H9 (cell line): Measurements from ENCODE around the gene RASGRP4. TPM values are rescaled to one million over a fixed set of nuclear protein-coding genes. Genes with fewer than 3 reads are reported as not detected.

Experiments
- DNase-seq: peaks from one replicate; pipeline ENCODE4 v3.0.0-alpha.2; 2017
- H2AFZ ChIP-seq: one replicate; pipeline ENCODE4 v1.6.1; 2013; ENCODE audit warnings: mild to moderate bottlenecking, low read length, control low read depth, moderate library complexity
- H2AK5ac ChIP-seq: 2 replicates; pipeline ENCODE4 v1.6.1; 2013; ENCODE audit warnings: low read length, control low read depth, mixed read lengths; ENCODE audit not compliant: insufficient read length
- H2BK120ac ChIP-seq: one replicate; pipeline ENCODE4 v1.6.1; 2013; ENCODE audit warnings: low read depth, mild to moderate bottlenecking, low read length, control low read depth, inconsistent platforms; ENCODE audit not compliant: poor library complexity, severe bottlenecking
- H2BK12ac ChIP-seq: 2 replicates; pipeline ENCODE4 v1.6.1; 2013; ENCODE audit warnings: low read length, control low read depth, mixed read lengths, low read depth; ENCODE audit not compliant: insufficient read length
- H2BK15ac ChIP-seq: 2 replicates; pipeline ENCODE4 v1.6.1; 2013; ENCODE audit warnings: low read depth, low read length, control low read depth
- H2BK20ac ChIP-seq: one replicate; pipeline ENCODE4 v1.6.1; 2013; ENCODE audit warnings: low read depth, mild to moderate bottlenecking, low read length, control low read depth, inconsistent platforms; ENCODE audit not compliant: poor library complexity, severe bottlenecking
- H2BK5ac ChIP-seq: 2 replicates; pipeline ENCODE4 v1.6.1; 2013; ENCODE audit warnings: low read length, control low read depth, mixed read lengths; ENCODE audit not compliant: insufficient read length
- H3K14ac ChIP-seq: 2 replicates; pipeline ENCODE4 v1.6.1; 2013; ENCODE audit warnings: low read length, control low read depth; ENCODE audit not compliant: insufficient read depth
- H3K18ac ChIP-seq: 2 replicates; pipeline ENCODE4 v1.6.1; 2013; ENCODE audit warnings: low read depth, mild to moderate bottlenecking, mixed read lengths, low read length, control low read depth; ENCODE audit not compliant: insufficient read length
- H3K23ac ChIP-seq: 2 replicates; pipeline ENCODE4 v1.6.1; 2013; ENCODE audit warnings: low read length, control low read depth, mixed read lengths, low read depth; ENCODE audit not compliant: insufficient read length
- H3K23me2 ChIP-seq: 2 replicates; pipeline ENCODE4 v1.6.1; 2013; ENCODE audit warnings: low read depth, mild to moderate bottlenecking, mixed read lengths, low read length, control low read depth; ENCODE audit not compliant: insufficient read length, poor library complexity, severe bottlenecking
- H3K27ac ChIP-seq: 2 replicates; pipeline ENCODE4 v1.5.1; 2013; ENCODE audit warnings: low read length, control low read depth, mixed read lengths, low read depth; ENCODE audit not compliant: insufficient read length
- H3K27me3 ChIP-seq: 2 replicates; pipeline ENCODE4 v1.6.1; 2013; ENCODE audit warnings: low read length, control low read depth, inconsistent platforms; ENCODE audit not compliant: insufficient read depth
- H3K4ac ChIP-seq: 2 replicates; pipeline ENCODE4 v1.6.1; 2013; ENCODE audit warnings: low read depth, mild to moderate bottlenecking, control low read depth, inconsistent platforms, low read length, moderate library complexity
- H3K4me1 ChIP-seq: 2 replicates; pipeline ENCODE4 v1.6.1; 2013; ENCODE audit warnings: low read length, control low read depth, inconsistent platforms; ENCODE audit not compliant: insufficient read depth
- H3K4me2 ChIP-seq: 2 replicates; pipeline ENCODE4 v1.6.1; 2013; ENCODE audit warnings: low read length, control low read depth, mixed read lengths; ENCODE audit not compliant: insufficient read length, insufficient read depth
- H3K56ac ChIP-seq: 2 replicates; pipeline ENCODE4 v1.6.1; 2013; ENCODE audit warnings: low read depth, mild to moderate bottlenecking, mixed read lengths, low read length, control low read depth; ENCODE audit not compliant: insufficient read length
- H3K79me1 ChIP-seq: 2 replicates; pipeline ENCODE4 v1.6.1; 2013; ENCODE audit warnings: low read depth, mild to moderate bottlenecking, moderate library complexity, low read length, control low read depth, inconsistent platforms; ENCODE audit not compliant: insufficient read depth, poor library complexity, severe bottlenecking
- H3K79me2 ChIP-seq: 2 replicates; pipeline ENCODE4 v1.6.1; 2013; ENCODE audit warnings: low read length, control low read depth, inconsistent platforms; ENCODE audit not compliant: insufficient read depth
- H3K9ac ChIP-seq: 2 replicates; pipeline ENCODE4 v1.6.1; 2013; ENCODE audit warnings: low read length, control low read depth, mixed read lengths; ENCODE audit not compliant: insufficient read length; ENCODE audit errors: extremely low read depth
- H3K9me3 ChIP-seq: one replicate; pipeline ENCODE4 v1.6.1; 2013; ENCODE audit warnings: low read depth, low read length, inconsistent platforms; ENCODE audit not compliant: control insufficient read depth
- H3T11ph ChIP-seq: one replicate; pipeline ENCODE4 v1.6.1; 2013; ENCODE audit warnings: mild to moderate bottlenecking, low read length, control low read depth, inconsistent platforms
- H4K20me1 ChIP-seq: one replicate; pipeline ENCODE4 v1.6.1; 2013; ENCODE audit not compliant: control insufficient read depth, insufficient read length, insufficient read depth
- H4K5ac ChIP-seq: 2 replicates; pipeline ENCODE4 v1.6.1; 2013; ENCODE audit warnings: low read depth, mild to moderate bottlenecking, mixed read lengths, low read length, control low read depth; ENCODE audit not compliant: insufficient read length
- H4K8ac ChIP-seq: replicated peaks from 2 replicates; pipeline ENCODE4 v1.6.1; 2013; ENCODE audit warnings: low read length, control low read depth, mixed read lengths, low read depth; ENCODE audit not compliant: insufficient read length
- H4K91ac ChIP-seq: 2 replicates; pipeline ENCODE4 v1.6.1; 2013; ENCODE audit warnings: low read depth, mild to moderate bottlenecking, moderate library complexity, mixed read lengths, low read length, control low read depth; ENCODE audit not compliant: insufficient read length
- H3K27ac Mint-ChIP-seq, 3 experiments: 2 replicates in 2 of 3; 3 replicates in 1 of 3; pipeline ENCODE4 v1.8.0; 2020 to 2021; ENCODE audit warnings: mixed read lengths in 3 of 3, mild to moderate bottlenecking in 1 of 3, moderate library complexity in 1 of 3
- H3K27me3 Mint-ChIP-seq: 2 replicates; pipeline ENCODE4 v1.8.0; 2021; ENCODE audit warnings: low read depth, mild to moderate bottlenecking, moderate library complexity, mixed read lengths
- H3K36me3 Mint-ChIP-seq, 3 experiments: 2 replicates in 2 of 3; 3 replicates in 1 of 3; pipeline ENCODE4 v1.8.0; 2020 to 2021; ENCODE audit warnings: low read depth in 3 of 3, mixed read lengths in 3 of 3; ENCODE audit not compliant: insufficient read depth in 1 of 3
- H3K4me1 Mint-ChIP-seq, 2 experiments: 2 replicates each; pipeline ENCODE4 v1.8.0; 2020; ENCODE audit warnings: mixed read lengths in 2 of 2
- H3K4me3 Mint-ChIP-seq, 2 experiments: 2 replicates in 1 of 2; 3 replicates in 1 of 2; pipeline ENCODE4 v1.8.0; 2020 to 2021; ENCODE audit warnings: mild to moderate bottlenecking in 2 of 2, mixed read lengths in 2 of 2, moderate library complexity in 1 of 2
- H3K9me3 Mint-ChIP-seq, 2 experiments: 2 replicates in 1 of 2; 3 replicates in 1 of 2; pipeline ENCODE4 v1.8.0; 2020; ENCODE audit warnings: mild to moderate bottlenecking in 2 of 2, mixed read lengths in 2 of 2, moderate library complexity in 1 of 2
- CTCF ChIP-seq: fragments of 200-600 bp; sonication (generic); conservative IDR thresholded peaks from 3 replicates; pipeline ENCODE4 v1.8.0; 2021; ENCODE audit warnings: antibody characterized with exemption, mild to moderate bottlenecking
- WGBS: extraction: QIAGEN DNeasy Blood & Tissue Kit; methylation state at CpG from one replicate; pipeline ENCODE4 v1.1.7; 2013; ENCODE audit warnings: missing lambda C conversion rate, low lambda C conversion rate, mixed read lengths; ENCODE audit not compliant: insufficient read length; ENCODE audit errors: extremely low coverage; 5-methylcytosine and 5-hydroxymethylcytosine counted together
- total RNA-seq: library from RNA; stranded (reverse); gene quantifications from 2 replicates; pipeline ENCODE4 v1.2.1, GENCODE V29; 2021

RASGRP4 gene
- total RNA-seq, 1 experiment from 2014 or later = 0.28 TPM

- DNase-seq = peak; percentile 98
- no CpG with 5 or more reads among the region's 30 CpGs for WGBS
- Histone ChIP-seq H3K18ac (no peak overlapping the region), H3K9ac (no peak overlapping the region), H2AFZ (no peak overlapping the region), H2BK5ac (no peak overlapping the region), H4K20me1 (no peaks in the 10 kb centered on the region), H3K79me2 (no peaks in the 10 kb centered on the region; the same call in 1 of the 2 replicates), H4K91ac (no peak overlapping the region), H3K14ac (no peak overlapping the region; the same call in 1 of the 2 replicates), H2BK20ac (no peak overlapping the region), H3K56ac (no peak overlapping the region), H4K5ac (no peak overlapping the region), H2BK15ac (no peak overlapping the region), H3K4me2 (peak overlapping the region; percentile 20), H3K79me1 (no peaks in the 10 kb centered on the region), H3K4ac (no peak overlapping the region), H3K27me3 (no peaks in the 10 kb centered on the region; the same call in 1 of the 2 replicates), H4K8ac (no peak overlapping the region), H3K4me1 (no peaks in the 10 kb centered on the region; the same call in 1 of the 2 replicates), H3K23me2 (peaks cover 10% of the 10 kb centered on the region), H3K27ac (no peak overlapping the region), H2BK12ac (no peak overlapping the region), H3K23ac (no peak overlapping the region), H3K9me3 (no peaks in the 10 kb centered on the region), H3T11ph (no peak overlapping the region), H2AK5ac (no peak overlapping the region), H2BK120ac (no peak overlapping the region)
- Mint-ChIP-seq H3K4me1 (peaks cover 39 to 50% of the 10 kb centered on the region in 2 experiments), H3K4me3 (peak overlapping the region; percentile 51 to 55), H3K9me3 (no peaks in the 10 kb centered on the region), H3K36me3 (peaks cover 26 to 43% (median 31%) of the 10 kb centered on the region in 3 experiments), H3K27ac (peak overlapping the region in 1 of 3 experiments; percentile 66; a peak in 1 of 7 replicates), H3K27me3 (peaks cover 39% of the 10 kb centered on the region)
- TF ChIP-seq CTCF = no peak
Measured at GRCh38 chr19:38394488-38394887, 31.5 kb downstream of the RASGRP4 start.
